GM18517 (cell line): ENCODE results near the gene THOC2.
"Not testable (repeated sequence)": the region's sequence is repeated elsewhere in the genome, so short reads cannot be mapped to it uniquely, and the experiment has no call there.

Experiments
- ATAC-seq: cut with Tn5 transposase; IDR thresholded peaks from one replicate; pipeline ENCODE4 v1.9.1; 2021; ENCODE audit warnings: mild to moderate bottlenecking, moderate library complexity; ENCODE audit not compliant: unreplicated experiment

THOC2 gene

GRCh38 chrX:123675154-123675553 lies 57.7 kb downstream of the THOC2 start:
- no peak for ATAC-seq

- no peak for ATAC-seq
Observed at GRCh38 chrX:123673813-123674212, 59.0 kb downstream of the THOC2 start.

- ATAC-seq: no peak
Observed at GRCh38 chrX:123665197-123665596, 67.7 kb downstream of the THOC2 start.

GRCh38 chrX:123664467-123665167 lies 68.2 kb downstream of the THOC2 start:
- ATAC-seq: not testable (repeated sequence)

GRCh38 chrX:123663720-123664119 lies 69.1 kb downstream of the THOC2 start:
- not testable (repeated sequence) for ATAC-seq

GRCh38 chrX:123656507-123656906 lies 76.3 kb downstream of the THOC2 start:
- not testable (repeated sequence) for ATAC-seq

GRCh38 chrX:123648811-123649181 lies 84.1 kb downstream of the THOC2 start:
- not testable (repeated sequence) for ATAC-seq

GRCh38 chrX:123648028-123648810 lies 84.6 kb downstream of the THOC2 start:
- no peak for ATAC-seq

- no peak for ATAC-seq
Observed at GRCh38 chrX:123647244-123647643, 85.6 kb downstream of the THOC2 start.

- no peak for ATAC-seq
Observed at GRCh38 chrX:123629502-123629901, 103.3 kb downstream of the THOC2 start.

GRCh38 chrX:123626962-123627361 lies 105.9 kb downstream of the THOC2 start:
- ATAC-seq: no peak

GRCh38 chrX:123625952-123626351 lies 106.9 kb downstream of the THOC2 start:
- ATAC-seq: no peak

- no peak for ATAC-seq
Observed at GRCh38 chrX:123625477-123625876, 107.4 kb downstream of the THOC2 start.

- ATAC-seq: no peak
Observed at GRCh38 chrX:123617007-123617406, 115.8 kb downstream of the THOC2 start.

- ATAC-seq: no peak
Observed at GRCh38 chrX:123610915-123611314, 121.9 kb downstream of the THOC2 start.

- no peak for ATAC-seq
Observed at GRCh38 chrX:123607806-123608205, 125.0 kb downstream of the THOC2 start.

- ATAC-seq: no peak
Observed at GRCh38 chrX:123607270-123607669, 125.6 kb downstream of the THOC2 start.

GRCh38 chrX:123603491-123603890 lies 129.4 kb downstream of the THOC2 start:
- ATAC-seq: no peak

GRCh38 chrX:123601437-123601836 lies 131.4 kb downstream of the THOC2 start:
- no peak for ATAC-seq

GRCh38 chrX:123600181-123600580 lies 132.7 kb downstream of the THOC2 start:
- ATAC-seq: no peak

GRCh38 chrX:123590842-123591486 lies 141.9 kb downstream of the THOC2 start:
- no peak for ATAC-seq

- no peak for ATAC-seq
Observed at GRCh38 chrX:123588723-123589122, 144.1 kb downstream of the THOC2 start.
